Stimulated activated CD4-positive, alpha-beta T cell treated with anti-CD3 and anti-CD28 coated beads, Interleukin-1b, Interleukin-23, amount 100 ng/mL, for 48 hours (primary cell): ENCODE data around the gene PRKACA.
"Not testable (repeated sequence)": the region's sequence is repeated elsewhere in the genome, so short reads cannot be mapped to it uniquely, and the experiment has no call there.

Source experiments
- DNase-seq: peaks from one replicate; pipeline ENCODE4 v3.0.0-alpha.2; 2020

The PRKACA gene

DNA sequence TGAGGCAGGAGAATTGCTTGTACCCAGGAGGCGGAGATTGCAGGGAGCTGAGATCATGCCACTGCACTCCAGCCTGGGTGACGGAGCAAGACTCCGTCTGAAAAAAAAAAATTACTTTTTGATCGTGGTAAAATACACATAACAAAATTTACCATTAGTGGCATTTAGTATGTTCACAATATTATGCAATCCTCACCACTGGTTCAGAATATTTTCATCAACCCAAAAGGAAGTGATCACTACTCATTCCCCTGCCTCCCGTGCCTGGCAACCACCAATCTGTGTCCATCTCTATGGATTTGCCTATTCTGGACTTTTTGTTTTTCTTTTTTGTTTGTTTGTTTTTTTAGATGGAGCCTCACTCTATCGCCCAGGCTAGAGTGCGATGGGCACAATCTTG is 54.5 kb downstream of the PRKACA start:
- DNase-seq: no peak

DNA sequence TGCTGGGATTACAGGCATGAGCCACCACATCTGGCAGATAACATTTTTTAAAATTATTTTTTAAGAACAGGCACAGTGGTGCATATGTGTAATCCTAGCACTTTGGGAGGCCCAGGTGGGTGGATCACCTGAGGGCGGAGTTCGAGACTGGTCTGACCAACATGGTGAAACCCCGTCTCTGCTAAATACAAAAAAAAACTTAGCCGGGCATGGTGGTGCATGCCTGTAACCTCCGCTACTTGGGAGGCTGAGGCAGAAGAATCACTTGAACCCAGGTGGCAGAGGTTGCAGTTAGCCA is 55.1 kb downstream of the PRKACA start:
- DNase-seq: no peak

DNA sequence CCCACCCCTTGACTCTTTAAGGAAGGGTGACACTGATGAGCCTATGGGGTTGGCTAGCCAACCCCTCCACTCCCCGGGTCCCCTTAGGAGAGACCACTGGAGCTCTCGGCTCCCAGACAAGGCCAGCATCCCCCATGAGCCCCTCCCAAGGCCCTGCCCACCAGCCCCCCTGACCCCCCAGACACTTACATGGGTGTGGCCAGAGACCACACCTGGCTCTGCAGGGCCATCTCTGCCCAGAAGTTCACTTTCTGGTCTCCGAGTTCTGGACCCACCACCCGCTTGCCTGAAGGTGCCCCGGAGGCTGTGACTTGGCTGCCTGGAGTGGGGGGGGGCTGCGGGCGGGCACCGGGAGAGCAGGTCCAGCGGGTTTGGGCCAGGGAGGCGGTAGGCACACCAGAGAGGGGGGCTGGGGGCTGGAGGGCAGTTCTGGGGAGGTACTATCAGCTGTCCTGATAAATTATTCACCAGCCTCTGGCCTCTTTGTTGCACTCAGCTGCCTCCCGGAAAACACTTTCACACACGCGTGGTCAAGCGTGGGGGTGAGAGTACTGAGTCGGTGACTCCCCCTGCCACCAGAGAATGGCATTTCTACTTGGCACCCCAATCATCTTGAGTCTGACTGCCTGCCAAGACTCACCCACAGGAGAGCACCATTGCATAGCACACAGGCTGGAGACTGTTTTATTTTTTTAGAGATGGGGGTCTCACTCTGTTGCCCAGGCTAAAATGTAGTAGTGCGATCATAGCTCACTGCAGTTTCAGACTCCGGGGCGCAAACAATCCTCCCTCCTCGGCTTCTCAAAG is 55.6 kb downstream of the PRKACA start, which contains the start of gene PALM3:
PALM3 (minus strand) TSS at position 326 of the 807 bp plus-strand sequence; CDS start at position 230, 96 bp downstream.
- DNase-seq: no peak

DNA sequence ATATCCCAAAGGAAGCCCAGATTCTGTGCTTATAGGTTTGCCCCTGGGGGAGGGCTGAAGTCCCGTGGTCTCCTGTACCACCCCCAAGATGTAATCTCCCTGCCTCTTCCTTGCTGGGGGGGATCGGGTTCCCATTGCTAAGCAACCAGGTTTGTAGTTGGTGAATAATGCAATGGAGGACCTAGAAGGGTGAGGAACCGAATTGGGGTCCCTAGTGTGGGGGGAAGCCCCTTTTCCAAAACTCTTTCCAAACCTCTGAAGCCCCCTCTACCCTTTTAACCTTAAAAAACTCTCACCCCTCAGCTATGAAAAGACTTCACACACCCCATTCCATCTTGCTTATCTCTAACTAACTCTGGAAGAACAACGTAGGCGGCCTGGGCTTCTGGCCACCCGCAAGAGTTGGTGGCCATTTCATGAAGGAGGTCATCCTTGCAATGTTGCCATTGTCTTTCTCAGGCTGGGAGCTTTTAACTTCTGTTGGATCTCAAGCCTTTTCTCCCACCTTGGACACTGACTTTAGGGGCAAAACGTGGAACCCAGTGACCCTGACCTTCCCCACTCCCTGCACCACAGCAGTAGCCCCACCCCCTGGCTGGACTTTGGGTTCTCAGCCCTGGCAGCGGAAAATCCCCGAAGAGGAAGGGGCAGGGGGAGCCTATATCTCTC is 56.3 kb downstream of the PRKACA start:
- no peak for DNase-seq

DNA sequence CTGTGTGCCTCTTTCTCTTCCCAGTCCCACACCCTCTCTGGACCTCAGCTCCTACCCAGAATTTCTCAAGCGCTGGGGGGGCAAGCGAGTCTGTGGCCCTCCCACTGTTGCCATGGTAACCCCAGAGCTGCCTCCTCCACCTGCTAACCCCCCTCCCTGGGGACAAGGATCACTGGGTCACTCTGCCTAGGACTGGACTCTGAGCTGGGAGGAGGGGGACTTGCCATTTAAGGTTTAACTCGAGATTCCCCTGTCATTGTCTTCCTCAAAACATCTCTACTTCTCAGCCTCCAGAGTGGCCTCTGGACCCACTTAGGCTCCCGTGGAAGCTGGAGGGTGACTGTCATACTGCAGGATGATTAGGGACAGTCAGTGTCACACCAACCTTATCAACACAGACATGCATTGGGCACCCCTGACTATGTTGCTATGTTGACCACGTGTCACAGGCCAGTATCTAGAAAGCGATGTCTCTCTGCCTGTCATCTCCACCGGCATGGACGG is 57.9 kb downstream of the PRKACA start:
- no peak for DNase-seq

DNA sequence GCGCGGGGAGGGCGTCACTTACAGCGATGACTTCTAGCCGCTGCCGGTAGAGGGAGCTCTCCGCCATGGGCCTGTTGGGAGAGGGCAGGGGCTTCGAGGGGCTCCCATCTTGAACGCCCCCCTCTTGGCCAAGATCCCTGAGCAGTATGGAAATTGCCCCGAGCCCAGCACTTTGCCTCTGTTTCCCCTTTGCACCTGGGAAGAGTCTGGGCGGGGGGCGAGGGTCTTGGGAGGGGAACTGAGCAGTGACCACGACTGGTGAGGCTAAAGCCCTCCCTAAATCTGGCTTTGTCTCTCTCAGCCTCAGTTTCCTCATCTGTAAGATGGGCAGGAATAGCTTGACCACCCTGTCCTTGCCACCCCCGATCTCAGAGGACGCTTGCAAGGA is 58.5 kb downstream of the PRKACA start:
- peak; percentile 48 for DNase-seq

DNA sequence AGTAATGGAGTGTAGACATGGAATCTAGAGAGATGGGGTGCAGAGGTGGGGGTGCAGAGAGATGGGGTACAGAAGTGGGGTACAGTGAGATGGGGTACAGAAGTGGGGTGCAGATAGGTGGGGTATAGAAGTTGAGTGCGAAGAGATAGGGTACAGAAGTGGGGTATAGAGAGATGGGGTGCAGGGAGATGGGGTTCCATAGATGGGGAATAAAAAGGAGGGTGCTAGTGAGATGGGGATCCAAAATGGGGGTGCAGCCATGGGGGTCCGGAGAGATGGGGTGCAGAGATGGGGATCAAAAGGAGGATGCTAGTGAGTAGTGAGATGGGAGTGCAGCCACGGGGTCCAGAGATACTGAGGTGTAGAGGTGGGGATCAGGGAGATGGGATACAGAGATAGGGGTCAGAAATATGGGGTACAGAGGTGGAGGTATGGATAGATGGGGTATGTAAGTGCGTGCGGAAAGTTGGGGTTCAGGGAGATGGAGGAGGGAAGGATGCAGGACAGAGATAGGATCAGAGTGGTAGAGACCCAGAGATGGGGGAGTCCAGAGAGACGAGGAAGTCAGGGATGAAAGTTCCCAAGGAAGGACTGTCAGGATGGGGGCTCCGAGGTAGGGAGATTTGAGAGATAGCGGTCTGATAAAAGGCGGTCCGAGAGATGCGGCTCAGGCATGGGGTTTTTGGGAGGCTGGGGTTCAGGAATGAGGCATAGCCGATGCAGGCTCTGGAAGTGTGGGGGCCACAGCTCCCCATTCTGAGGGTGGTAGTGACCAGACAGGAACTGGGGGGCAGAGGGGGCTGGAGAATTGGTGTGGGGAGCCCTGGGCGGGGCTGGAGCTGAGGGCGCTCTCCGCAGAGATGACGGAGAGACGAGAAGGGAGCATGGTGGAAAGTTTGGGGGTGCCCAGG is 59.1 kb downstream of the PRKACA start:
- no peak for DNase-seq

DNA sequence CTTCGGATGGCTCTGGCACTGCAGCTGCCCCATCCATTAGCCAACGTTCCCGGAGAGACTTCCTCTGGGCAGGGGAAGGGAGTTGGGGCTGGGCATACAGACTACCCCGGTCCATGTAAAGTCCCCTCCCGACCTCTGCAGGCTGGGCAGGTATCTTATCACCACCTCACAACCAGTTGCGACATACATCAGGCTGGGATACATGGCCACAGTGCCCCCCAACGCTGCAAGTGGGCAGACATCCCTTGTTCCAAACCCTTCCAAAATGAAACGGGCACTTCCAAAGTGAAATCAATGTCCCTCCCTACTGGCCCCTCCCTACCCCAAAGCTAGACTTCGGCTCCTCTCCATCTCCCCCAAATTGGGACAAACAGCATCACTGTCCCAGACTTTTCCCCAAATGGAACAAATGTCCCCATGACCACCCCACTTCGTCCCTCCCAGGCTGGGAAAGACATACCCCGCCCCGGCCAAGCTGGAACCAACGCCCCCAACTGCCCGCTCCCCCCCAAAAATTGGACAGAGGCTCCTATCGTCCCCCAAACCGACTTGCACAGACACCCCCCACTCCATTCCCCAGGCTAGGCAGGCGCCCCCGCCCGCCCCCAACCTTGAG is 60.7 kb downstream of the PRKACA start:
- no peak for DNase-seq

DNA sequence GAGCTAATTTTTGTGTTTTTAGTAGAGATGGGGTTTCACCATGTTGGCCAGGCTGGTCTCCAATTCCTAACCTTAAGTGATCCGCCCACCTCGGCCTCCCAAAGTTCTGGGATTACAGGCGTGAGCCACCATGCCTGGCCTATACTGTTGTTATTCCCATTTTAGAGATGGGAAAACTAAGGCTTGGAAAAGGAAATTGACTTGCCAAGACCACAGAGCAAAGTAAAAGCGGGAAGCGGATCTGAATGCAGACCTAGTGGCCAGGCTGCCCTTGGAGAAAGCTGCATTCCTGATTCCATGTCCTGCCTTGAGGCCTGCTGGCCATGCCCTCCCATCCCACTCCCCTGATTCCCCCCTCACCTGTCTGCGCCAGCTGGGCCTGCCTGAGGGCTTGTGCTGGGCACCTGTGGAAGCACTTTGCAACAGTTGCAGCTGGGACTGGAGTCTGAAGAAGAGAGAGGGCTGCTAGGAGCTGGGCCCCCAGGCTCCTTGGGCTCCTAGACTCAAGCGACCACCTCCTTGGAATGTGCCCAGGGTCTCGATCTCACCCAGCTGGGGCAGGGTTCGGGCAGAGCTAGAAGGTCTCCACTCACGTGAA is 61.4 kb downstream of the PRKACA start:
- no peak for DNase-seq

DNA sequence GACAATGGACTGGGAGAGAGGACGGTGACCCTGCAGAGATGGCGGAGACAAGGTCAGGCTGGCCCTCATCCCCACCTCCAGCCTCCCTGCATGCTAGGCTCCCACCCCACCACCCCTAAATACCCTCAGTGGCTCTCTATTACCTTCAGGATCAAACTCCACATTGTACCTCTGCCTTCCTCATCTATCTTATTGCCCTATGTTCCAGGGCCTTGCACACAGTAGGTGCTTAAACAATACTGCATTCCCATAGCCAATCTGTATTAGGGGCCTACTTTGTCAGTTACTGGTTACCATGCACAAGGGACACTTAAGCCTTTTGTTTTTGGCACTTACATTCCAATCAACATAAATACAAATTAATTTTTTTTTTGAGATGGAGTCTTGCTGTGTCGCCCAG is 62.2 kb downstream of the PRKACA start:
- DNase-seq: no peak

DNA sequence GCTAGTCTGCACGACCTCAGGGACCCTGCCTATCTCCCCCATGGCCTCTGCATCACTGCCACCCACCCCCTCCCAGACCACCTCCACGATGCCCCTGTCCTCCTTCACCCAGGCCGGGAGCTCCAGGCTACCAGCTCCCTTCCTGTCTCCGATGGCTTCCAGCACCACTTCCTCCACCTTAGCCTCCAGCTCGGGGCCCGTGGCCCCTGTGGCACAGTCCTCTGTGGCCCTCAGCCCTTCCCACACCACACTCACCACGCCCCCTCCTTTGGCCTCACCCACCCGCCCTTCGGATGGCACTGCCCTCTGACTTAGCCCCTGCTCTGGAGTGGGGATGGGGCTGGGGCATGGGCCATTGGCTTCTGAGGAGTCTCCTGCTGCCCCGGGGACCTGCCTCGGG is 62.8 kb downstream of the PRKACA start:
- DNase-seq: no peak

DNA sequence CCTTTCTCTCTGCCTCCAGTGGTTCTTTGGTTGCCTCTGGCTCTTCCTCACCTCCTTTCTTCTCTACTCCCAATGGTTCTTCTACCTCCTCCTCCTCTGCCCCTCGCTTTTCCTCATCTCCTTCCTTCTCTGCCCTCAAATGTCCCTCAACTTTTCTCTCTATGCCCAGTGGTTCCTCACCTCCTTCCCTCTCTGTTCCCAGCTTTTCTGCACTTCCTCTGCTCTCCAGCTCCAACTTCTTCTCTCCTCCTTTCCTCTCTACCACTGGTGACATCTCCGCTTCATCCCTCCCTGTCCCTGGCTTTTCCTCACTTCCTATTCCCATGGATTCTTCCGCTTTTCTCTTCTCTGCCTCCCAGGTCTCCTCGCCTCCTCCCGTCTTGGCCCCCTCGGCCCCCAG is 63.5 kb downstream of the PRKACA start:
- no peak for DNase-seq

DNA sequence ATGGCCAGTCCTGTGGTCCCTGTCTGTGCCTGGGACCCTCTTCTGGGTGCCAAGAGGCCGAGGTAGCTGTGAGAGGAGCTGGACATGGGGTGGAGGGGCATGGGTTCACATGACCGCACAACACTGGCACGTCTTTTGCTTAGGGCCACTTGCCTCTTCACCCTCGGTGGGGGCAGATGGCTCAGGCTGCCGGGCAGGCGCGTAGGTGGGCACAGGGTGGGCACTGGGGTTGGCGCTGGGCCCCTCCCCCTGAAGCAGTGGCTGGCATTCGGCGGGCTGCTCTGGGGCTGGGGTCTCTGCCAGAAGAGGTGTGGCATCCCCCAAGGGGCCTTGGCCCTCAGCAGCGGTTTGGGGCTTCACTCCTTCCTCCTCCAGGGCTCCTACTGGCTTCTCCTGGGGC is 64.1 kb downstream of the PRKACA start:
- no peak for DNase-seq

DNA sequence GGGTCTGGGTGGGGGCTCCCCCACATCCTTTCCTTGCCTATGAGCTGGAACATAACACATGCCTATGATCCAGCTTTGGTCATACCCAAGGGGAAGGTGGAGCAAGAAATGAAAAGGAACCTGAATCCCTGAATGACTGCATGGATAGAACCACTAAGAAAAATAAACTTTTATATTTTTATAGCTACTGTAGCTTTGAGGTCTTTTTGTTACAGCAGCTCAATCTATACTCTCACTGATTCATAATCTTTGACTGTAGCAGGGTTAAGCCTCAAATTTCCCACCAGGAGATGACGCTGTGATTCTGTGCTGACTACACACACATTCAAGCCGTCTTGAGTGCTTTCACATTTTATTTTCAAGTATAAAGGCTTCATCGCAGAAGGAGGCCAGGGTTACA is 64.5 kb downstream of the PRKACA start:
- DNase-seq: no peak

DNA sequence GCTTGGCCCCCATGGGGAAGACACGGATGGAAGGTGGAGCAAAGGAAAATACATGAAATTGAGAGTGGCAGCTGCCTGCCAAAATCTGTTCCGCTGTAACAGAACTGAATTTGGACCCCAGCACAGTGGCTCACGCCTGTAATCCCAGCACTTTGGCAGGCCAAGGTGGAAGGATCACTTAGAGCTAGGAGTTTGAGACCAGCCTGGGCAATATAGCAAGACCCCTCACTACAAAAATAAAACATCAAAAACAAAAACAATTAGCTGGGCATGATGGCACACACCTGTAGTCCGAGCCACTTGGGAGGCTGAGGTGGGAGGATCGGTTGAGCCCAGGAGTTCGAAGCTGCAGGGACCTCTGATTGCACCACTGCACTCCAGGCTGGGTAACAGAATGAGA is 65.1 kb downstream of the PRKACA start:
- no peak for DNase-seq

DNA sequence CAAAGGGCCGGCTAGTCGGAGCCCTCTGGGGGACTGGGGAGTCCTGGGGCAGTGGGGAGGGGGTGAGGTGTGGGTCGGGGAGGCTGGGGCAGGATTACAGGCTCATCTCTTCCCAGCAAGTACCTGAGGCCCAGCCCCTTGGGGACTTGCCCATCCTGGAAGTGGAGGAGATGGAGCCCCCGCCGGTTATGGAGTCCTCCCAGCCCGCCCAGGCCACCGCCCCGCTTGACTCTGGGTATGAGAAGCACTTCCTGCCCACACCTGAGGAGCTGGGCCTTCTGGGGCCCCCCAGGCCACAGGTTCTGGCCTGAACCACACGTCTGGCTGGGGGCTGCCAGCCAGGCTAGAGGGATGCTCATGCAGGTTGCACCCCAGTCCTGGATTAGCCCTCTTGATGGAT is 65.6 kb downstream of the PRKACA start:
- DNase-seq: no peak

DNA sequence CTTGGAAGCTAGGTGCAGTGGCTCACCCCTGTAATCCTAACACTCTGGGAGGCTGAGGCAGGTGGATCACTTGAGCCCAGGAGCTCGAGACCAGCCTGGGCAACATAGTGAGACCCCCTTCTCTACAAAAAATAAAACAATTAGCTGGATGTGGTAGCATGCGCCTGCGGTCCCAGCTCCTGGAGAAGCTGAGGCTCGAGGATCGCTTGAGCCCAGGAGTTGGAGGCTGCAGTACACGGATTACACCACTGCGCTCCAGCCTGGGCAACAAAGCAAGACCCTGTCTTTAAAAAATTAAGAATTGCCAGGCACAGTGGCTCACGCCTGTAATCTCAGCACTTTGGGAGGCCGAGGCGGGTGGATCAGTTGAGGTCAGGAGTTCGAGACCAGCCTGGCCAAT is 66.6 kb downstream of the PRKACA start:
- not testable (repeated sequence) for DNase-seq

DNA sequence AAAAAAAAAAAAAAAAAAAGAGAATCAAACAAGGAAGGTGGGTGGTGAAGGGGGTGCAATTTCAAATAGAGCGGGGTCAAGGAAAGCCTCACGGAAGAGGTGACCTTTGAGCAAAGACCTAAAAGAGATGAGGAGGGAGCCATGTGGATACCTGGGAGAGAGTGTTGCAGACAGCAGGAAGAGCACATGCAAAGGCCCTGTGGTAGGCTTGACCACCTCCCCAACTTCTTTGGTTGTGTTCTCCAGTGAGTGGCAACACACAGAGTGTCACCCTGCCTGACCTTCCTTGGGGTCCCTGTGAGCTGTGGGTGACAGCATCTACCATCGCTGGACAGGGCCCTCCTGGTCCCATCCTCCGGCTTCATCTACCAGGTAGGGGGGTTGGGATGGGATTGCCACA is 67.0 kb downstream of the PRKACA start:
- DNase-seq: no peak

DNA sequence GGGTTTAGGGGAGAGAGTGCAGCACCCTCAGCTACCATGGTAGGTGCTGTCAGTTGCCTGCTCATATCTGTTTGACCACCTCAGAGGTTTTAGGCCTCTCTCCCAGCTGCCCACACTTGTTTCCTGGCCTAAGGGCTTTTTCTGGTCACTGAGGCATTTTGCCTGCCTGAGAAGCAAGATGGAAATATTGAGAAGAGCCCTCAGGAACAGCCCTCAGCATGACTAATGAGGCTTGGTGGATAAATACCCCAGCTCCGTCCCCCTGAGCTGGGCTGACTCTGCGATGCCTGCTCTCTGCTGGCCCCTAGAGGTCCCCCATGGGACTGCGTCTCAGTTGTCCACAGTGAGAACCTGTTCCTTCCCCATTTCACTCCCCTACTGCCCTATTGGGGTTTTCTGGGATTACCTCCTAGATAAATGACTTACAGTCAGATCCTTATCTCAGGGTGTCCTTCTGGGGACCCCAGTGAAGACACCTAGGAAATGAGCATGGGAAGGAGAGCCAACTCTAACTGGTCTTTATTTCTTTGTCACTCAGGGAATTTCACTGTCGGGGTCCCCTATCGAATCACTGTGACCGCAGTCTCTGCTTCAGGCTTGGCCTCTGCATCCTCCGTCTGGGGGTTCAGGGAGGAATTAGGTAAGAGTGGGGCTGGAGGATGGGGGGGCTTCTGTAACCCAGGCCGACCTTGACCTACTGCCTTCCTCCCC is 69.0 kb downstream of the PRKACA start:
- DNase-seq: peak; percentile 79

DNA sequence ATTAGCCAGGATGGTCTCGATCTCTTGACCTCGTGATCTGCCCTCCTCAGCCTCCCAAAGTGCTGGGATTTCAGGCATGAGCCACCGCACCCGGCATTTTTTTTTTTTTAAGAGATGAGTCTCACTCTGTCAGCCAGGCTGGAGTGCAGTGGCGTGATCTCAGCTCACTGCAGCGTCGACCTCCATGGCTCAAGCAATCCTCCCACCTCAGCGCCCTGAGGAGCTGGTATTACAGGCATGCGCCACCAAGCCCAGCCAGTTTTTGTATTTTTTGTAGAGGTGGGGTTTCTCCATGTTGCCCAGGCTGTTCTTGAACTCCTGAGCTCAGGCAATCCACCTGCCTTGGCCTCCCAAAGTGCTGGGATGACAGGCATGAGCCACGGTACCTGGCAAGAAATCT is 69.7 kb downstream of the PRKACA start:
- not testable (repeated sequence) for DNase-seq

DNA sequence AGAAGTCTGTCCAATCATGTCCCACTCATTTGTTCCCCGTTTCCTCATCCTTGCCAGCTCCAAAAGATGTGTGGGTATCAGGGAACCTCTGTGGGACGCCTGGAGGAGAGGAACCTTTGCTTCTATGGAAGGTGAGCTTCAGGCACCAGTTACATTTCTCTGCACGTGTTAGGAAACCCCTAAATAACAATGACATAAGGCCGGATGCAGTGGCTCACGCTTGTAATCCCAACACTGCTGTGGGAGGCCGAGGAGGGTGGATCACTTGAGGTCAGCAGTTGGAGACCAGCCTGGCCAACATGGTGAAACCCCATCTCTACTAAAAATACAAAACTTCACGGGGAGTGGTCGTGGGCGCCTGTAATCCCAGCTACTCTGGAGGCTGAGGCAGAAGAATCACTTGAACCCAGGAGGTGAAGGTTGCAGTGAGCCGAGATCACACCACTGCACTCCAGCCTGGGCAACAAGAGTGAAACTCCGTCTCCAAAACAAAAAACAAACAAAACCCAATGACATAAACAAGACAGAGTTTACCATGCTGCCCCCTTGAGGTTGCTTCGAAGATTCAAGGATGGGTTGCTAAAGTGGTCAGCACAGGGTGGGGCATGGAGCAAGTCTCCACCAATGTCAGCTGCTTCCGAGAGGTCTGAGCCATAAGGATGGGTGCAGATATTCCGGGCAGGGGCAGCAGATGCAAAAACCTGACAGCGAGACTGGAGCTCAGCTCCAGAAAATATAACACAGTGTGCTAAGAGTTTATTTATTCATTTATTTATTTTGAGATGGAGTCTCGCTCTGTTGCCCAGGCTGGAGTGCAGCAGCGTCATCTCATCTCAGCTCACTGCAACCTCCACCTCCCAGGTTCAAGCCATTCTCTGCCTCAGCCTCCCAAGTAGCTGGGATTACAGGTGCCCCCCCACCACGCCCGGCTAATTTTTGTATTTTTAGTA is 74.6 kb downstream of the PRKACA start:
- not testable (repeated sequence) for DNase-seq
